ENCODE results near the gene MUC6.

The MUC6 gene

DNA sequence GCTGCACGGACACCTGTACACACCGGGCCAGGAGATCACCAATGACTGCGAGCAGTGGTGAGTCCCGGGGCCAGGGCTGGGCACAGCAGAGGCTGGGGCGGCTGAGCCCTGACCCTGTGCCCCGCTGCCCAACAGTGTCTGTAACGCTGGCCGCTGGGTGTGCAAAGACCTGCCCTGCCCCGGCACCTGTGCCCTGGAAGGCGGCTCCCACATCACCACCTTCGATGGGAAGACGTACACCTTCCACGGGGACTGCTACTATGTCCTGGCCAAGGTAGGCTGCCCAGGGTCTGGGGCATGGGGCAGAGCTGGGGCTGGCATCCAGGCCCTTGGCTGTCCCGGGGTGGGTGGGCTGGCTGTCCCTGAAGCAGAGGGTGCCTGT, 45.8 kb upstream of the MUC6 start:
- in situ Hi-C loops (cut with HindIII; ENCODE audit: low sequenced_read_pairs): no loop called here
- DNase-seq (ENCODE audit: low read depth): no peak
- TF ChIP-seq, protein P1, sequence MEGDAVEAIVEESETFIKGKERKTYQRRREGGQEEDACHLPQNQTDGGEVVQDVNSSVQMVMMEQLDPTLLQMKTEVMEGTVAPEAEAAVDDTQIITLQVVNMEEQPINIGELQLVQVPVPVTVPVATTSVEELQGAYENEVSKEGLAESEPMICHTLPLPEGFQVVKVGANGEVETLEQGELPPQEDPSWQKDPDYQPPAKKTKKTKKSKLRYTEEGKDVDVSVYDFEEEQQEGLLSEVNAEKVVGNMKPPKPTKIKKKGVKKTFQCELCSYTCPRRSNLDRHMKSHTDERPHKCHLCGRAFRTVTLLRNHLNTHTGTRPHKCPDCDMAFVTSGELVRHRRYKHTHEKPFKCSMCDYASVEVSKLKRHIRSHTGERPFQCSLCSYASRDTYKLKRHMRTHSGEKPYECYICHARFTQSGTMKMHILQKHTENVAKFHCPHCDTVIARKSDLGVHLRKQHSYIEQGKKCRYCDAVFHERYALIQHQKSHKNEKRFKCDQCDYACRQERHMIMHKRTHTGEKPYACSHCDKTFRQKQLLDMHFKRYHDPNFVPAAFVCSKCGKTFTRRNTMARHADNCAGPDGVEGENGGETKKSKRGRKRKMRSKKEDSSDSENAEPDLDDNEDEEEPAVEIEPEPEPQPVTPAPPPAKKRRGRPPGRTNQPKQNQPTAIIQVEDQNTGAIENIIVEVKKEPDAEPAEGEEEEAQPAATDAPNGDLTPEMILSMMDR (IDR thresholded peaks at IDR 0.05; ENCODE audit: low read depth, low read length, missing control alignments): no peak
- H3K4me3 ChIP-seq (ENCODE audit: low read depth, low read length): no peak overlapping the region

DNA sequence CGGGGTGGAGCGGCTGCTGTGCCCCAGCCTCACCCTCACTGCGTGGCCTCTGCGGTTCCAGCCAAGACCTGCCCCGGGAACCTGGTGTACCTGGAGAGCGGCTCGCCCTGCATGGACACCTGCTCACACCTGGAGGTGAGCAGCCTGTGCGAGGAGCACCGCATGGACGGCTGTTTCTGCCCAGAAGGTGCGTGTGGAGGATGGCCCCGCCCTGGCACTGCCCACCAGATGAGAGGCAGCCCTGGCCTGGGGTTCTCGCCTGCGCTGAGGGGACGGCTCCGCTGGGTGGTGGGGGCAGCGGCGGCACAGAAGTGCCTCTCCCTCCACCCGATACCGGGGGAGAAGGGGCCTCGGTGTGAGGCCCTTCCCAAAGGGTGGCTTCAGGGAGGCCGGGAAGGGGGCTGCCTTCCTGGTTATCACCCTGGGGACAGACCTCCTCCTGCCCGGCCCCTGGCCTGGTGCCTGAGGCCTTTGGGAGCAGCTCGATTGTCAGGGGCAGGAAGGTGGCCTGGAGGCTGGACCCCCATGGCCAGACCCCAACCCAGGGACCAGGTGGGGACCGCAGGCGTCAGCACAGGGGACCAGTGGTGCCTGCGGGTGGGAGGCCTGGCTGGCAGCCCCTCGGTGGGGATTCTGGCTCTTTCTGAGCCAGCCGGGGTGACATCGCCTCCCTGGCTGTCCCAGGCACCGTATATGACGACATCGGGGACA, 45.2 kb upstream of the MUC6 start:
- DNase-seq (ENCODE audit: low read depth): no peak
- H3K4me3 ChIP-seq (ENCODE audit: low read depth, low read length): no peak overlapping the region
- TF ChIP-seq, protein P1 (IDR thresholded peaks at IDR 0.05; ENCODE audit: low read depth, low read length, missing control alignments): no peak
- in situ Hi-C loops (cut with HindIII; ENCODE audit: low sequenced_read_pairs): no loop called here

DNA sequence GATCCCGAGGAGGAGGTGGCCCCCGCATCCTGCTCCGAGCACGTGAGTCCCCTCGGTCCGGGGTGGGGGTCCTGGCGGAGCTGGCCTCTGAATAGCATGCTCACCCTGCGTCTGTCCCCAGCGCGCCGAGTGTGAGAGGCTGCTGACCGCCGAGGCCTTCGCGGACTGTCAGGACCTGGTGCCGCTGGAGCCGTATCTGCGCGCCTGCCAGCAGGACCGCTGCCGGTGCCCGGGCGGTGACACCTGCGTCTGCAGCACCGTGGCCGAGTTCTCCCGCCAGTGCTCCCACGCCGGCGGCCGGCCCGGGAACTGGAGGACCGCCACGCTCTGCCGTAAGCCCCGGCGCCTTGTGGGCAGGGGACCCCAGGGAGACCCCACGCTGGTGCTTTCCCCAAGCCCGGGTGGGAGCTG, 41.7 kb upstream of the MUC6 start:
- no peak overlapping the region for H3K4me3 ChIP-seq (ENCODE audit: low read depth, low read length)
- no peak for DNase-seq (ENCODE audit: low read depth)
- in situ Hi-C loops (cut with HindIII; ENCODE audit: low sequenced_read_pairs): no loop called here
- TF ChIP-seq, protein P1 (IDR thresholded peaks at IDR 0.05; ENCODE audit: low read depth, low read length, missing control alignments): no peak

DNA sequence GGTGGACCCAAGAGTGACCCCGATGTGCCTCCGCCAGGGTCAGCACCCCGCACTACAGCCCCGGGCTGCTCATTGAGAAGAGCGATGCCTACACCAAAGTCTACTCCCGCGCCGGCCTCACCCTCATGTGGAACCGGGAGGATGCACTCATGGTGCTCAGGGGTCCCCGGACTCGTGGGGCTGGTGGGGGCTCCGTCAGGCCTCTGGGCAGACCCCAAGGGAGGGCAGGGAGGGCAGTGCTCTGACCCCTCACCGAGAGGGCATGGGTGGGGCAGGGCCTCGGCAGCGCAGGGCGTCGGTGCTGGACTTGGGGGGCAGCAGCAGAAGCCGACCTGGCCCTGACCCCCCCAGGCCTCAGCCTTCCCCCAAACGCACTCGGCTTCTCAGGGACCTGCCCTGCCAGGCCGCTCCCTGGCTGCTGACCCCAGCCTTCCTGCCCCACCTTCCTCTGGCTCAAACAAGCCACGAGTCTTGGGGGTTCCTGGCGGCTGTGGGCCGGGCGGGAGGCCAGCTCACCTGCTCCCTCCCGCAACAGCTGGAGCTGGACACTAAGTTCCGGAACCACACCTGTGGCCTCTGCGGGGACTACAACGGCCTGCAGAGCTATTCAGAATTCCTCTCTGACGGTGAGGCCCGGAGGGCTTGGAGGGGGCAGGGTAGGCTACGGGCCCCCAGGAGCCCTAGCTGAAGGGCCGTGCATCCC, 41.0 kb upstream of the MUC6 start:
- in situ Hi-C loops (cut with HindIII; ENCODE audit: low sequenced_read_pairs): no loop called here
- TF ChIP-seq, protein P1 (IDR thresholded peaks at IDR 0.05; ENCODE audit: low read depth, low read length, missing control alignments): no peak
- no peak overlapping the region for H3K4me3 ChIP-seq (ENCODE audit: low read depth, low read length)
- DNase-seq (ENCODE audit: low read depth): no peak

DNA sequence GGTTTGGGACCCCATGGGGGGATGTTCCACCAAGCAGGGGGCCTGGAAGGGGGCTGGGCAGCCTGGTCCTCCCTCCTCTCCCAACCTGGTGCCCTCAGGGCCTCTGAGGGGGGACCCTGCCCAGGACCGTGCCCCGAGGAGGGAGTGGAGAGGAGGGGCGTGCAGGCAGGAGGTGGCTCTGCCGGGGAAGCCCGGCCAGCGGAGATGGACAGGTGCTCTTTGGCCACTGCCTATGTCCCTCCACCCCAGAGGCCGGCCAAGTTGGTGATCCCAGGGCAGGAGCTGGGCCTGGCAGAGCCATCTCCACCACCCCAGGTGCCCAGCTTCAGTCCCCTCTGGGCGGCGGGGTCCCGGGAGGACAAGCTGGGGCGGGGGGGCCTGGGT, 40.5 kb upstream of the MUC6 start:
- no peak overlapping the region for H3K4me3 ChIP-seq (ENCODE audit: low read depth, low read length)
- TF ChIP-seq, protein P1 (IDR thresholded peaks at IDR 0.05; ENCODE audit: low read depth, low read length, missing control alignments): no peak
- in situ Hi-C loops (cut with HindIII; ENCODE audit: low sequenced_read_pairs): no loop called here
- no peak for DNase-seq (ENCODE audit: low read depth)

DNA sequence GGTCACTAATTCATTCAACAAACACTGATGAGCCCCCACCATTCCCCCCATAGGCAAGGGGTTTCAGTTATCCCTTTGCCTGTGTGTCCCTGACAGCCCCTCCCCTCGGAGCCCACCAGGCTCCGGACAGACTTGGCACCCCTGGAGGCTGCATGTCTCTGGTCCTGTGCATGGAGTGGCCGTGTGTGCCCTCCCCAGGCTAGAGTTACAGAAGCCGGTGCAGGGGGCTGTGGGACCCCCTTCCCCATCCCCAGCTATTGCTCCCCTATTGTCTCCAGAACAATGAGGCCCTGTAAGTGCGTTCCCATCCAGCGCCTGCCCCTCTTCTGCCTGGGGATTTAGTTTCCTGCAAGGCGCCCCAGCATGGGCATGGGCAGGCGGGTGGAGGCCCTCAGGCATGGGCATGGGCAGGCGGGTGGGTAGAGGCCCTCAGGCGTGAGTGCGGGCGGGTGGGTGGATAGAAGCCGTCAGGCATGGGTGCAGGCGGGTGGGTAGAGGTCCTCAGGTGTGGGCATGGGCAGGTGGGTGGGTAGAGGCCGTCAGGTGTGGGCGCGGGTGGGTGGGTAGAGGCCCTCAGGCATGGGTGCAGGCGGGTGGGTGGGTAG, 39.6 kb upstream of the MUC6 start:
- TF ChIP-seq, protein P1 (IDR thresholded peaks at IDR 0.05; ENCODE audit: low read depth, low read length, missing control alignments): no peak
- in situ Hi-C loops (cut with HindIII; ENCODE audit: low sequenced_read_pairs): no loop called here
- no peak overlapping the region for H3K4me3 ChIP-seq (ENCODE audit: low read depth, low read length)
- no peak for DNase-seq (ENCODE audit: low read depth)

Data from astrocyte of the cerebellum (primary cell).